Smooth muscle cell of the pulmonary artery (primary cell): ENCODE results near the gene EPHA4. TPM values are rescaled to one million over a fixed set of nuclear protein-coding genes. Genes with fewer than 3 reads are reported as not detected.

Experiments
- total RNA-seq: library from RNA; depleted of rRNA; stranded (reverse); fragments of >200 nt; gene quantifications from 2 replicates; pipeline ENCODE4 v1.2.3, GENCODE V29; 2014

Gene EPHA4
- total RNA-seq = 3.6 and 27.3 TPM in 2 replicates

GRCh38 chr2:221572219-221572820 lies at the start of gene EPHA4:
Gene EPHA4, minus strand, starts transcription at chr2:221572304. Its CDS starts 56 bp downstream, at chr2:221572248.

